Measurements from ENCODE around the gene VIPR1.

VIPR1 gene

GRCh38 chr3:42511736-42512135 lies 9.3 kb downstream of the VIPR1 start:
- FAIRE-seq = no peak

- no peak for FAIRE-seq
Measured at GRCh38 chr3:42513121-42513520, 10.7 kb downstream of the VIPR1 start.

- no peak for FAIRE-seq
Measured at GRCh38 chr3:42513521-42513920, 11.1 kb downstream of the VIPR1 start.

GRCh38 chr3:42514876-42515275 lies 12.4 kb downstream of the VIPR1 start:
- FAIRE-seq = no peak

- no peak for FAIRE-seq
Measured at GRCh38 chr3:42515391-42515916, 13.0 kb downstream of the VIPR1 start.

GRCh38 chr3:42515976-42516375 lies 13.5 kb downstream of the VIPR1 start:
- no peak for FAIRE-seq

- no peak for FAIRE-seq
Measured at GRCh38 chr3:42516443-42516842, 14.0 kb downstream of the VIPR1 start.

- no peak for FAIRE-seq
Measured at GRCh38 chr3:42517117-42517516, 14.7 kb downstream of the VIPR1 start.

GRCh38 chr3:42518800-42519567 lies 16.5 kb downstream of the VIPR1 start:
- no peak for FAIRE-seq

GRCh38 chr3:42519568-42519962 lies 17.1 kb downstream of the VIPR1 start:
- no peak for FAIRE-seq

- FAIRE-seq = no peak
Measured at GRCh38 chr3:42520336-42520735, 17.9 kb downstream of the VIPR1 start.

GRCh38 chr3:42520906-42521305 lies 18.5 kb downstream of the VIPR1 start:
- FAIRE-seq = no peak

- FAIRE-seq = no peak
Measured at GRCh38 chr3:42524751-42525150, 22.3 kb downstream of the VIPR1 start.

GRCh38 chr3:42525212-42525611 lies 22.8 kb downstream of the VIPR1 start:
- no peak for FAIRE-seq

GRCh38 chr3:42525736-42526345 lies 23.4 kb downstream of the VIPR1 start:
- no peak for FAIRE-seq

GRCh38 chr3:42526616-42527367 lies 24.3 kb downstream of the VIPR1 start:
- no peak for FAIRE-seq

- FAIRE-seq = no peak
Measured at GRCh38 chr3:42527368-42527917, 25.0 kb downstream of the VIPR1 start.

GRCh38 chr3:42529468-42529867 lies 27.0 kb downstream of the VIPR1 start:
- no peak for FAIRE-seq

- FAIRE-seq = no peak
Measured at GRCh38 chr3:42530073-42530472, 27.6 kb downstream of the VIPR1 start.

GRCh38 chr3:42531470-42531869 lies 29.0 kb downstream of the VIPR1 start:
- FAIRE-seq = no peak

- FAIRE-seq = no peak
Measured at GRCh38 chr3:42532229-42532628, 29.8 kb downstream of the VIPR1 start.

GRCh38 chr3:42533161-42533897 lies 30.9 kb downstream of the VIPR1 start:
- no peak for FAIRE-seq

All from colon (tissue), 2 donors.